Fibroblast of pulmonary artery (primary cell): ENCODE data around the gene CACNA1B.

ENCODE experiments used
- DNase-seq: peaks from one replicate; pipeline ENCODE4 v3.0.0-alpha.2; 2010; ENCODE audit warnings: low read depth
- H3K4me3 ChIP-seq: replicated peaks from 2 replicates; pipeline ENCODE4 v1.5.1; 2011; ENCODE audit warnings: low read depth, mild to moderate bottlenecking, control low read depth, low read length, moderate library complexity
- CTCF ChIP-seq: IDR thresholded peaks from 2 replicates; pipeline ENCODE4 v1.5.1; 2011; ENCODE audit warnings: mild to moderate bottlenecking, control low read depth, low read length, inconsistent platforms; ENCODE audit errors: missing control alignments

CACNA1B gene

GRCh38 chr9:137907776-137908175, 30.2 kb downstream of the CACNA1B start:
- no peak overlapping the region for H3K4me3 ChIP-seq
- no peak for TF ChIP-seq CTCF
- no peak for DNase-seq

- H3K4me3 ChIP-seq: no peak overlapping the region
- TF ChIP-seq CTCF: no peak
- DNase-seq: no peak
Observed at GRCh38 chr9:137912671-137913070, 35.1 kb downstream of the CACNA1B start.

- H3K4me3 ChIP-seq: no peak overlapping the region
- no peak for TF ChIP-seq CTCF
- DNase-seq: no peak
Observed at GRCh38 chr9:137913132-137913531, 35.5 kb downstream of the CACNA1B start.

GRCh38 chr9:137913771-137914767, 36.5 kb downstream of the CACNA1B start:
- no peak overlapping the region for H3K4me3 ChIP-seq
- TF ChIP-seq CTCF: no peak
- no peak for DNase-seq

GRCh38 chr9:137916540-137916939, 39.0 kb downstream of the CACNA1B start:
- DNase-seq: no peak
- TF ChIP-seq CTCF: no peak
- H3K4me3 ChIP-seq: no peak overlapping the region

- no peak for DNase-seq
- no peak overlapping the region for H3K4me3 ChIP-seq
- no peak for TF ChIP-seq CTCF
Observed at GRCh38 chr9:137917116-137917515, 39.5 kb downstream of the CACNA1B start.
